GM19035 (cell line): ENCODE data around the gene CARD6.
"Not testable (repeated sequence)": the region's sequence is repeated elsewhere in the genome, so short reads cannot be mapped to it uniquely, and the experiment has no call there.

ENCODE experiments used
- ATAC-seq: cut with Tn5 transposase; IDR thresholded peaks from one replicate; pipeline ENCODE4 v1.9.1; 2021; ENCODE audit not compliant: unreplicated experiment

The CARD6 gene

DNA sequence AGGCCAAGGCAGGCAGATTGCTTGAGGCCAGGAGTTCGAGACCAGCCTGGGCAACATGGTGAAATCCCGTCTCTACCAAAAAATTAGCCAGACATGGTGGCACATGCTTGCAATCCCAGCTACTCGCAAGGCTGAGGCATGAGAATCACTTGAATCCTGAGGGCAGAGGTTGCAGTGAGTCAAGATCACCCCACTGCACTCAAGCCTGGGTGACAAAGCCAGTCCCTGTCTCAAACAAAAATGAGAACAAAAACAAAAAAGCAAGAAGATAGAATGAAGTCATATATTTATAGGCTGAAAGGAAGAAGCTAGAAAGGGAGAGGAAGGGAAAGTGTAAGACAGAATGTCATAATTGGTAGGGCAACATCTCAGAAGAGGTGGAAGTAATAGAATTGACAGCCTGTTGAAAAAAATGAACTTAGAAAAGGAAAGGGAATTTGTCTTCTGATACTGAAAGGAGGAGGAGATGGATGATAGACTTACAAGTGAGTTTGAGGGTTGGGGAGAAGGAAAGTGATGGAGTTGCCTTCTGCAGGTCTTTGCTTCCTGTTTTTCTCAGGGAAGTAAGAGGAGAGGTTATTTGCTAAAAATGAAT lies 32.2 kb downstream of the CARD6 start:
- ATAC-seq = no peak

DNA sequence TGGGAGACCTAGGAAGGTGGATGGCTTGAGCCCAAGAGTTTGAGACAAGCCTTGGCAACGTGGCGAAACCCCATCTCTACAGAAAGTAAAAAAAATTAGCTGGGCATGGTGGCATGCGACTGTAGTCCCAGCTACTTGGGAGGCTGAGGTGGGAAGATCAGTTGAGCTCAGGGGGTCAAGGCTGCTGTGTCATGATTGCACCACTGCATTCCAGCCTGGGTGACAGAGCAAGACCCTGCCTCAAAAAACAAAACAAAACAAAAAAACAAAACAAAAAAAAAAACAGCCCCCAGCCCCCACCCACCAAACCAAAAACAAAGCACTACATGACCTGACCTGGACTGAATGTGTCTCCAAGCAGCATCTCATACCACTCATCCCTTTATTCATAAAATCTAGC lies 34.8 kb downstream of the CARD6 start:
- no peak for ATAC-seq

DNA sequence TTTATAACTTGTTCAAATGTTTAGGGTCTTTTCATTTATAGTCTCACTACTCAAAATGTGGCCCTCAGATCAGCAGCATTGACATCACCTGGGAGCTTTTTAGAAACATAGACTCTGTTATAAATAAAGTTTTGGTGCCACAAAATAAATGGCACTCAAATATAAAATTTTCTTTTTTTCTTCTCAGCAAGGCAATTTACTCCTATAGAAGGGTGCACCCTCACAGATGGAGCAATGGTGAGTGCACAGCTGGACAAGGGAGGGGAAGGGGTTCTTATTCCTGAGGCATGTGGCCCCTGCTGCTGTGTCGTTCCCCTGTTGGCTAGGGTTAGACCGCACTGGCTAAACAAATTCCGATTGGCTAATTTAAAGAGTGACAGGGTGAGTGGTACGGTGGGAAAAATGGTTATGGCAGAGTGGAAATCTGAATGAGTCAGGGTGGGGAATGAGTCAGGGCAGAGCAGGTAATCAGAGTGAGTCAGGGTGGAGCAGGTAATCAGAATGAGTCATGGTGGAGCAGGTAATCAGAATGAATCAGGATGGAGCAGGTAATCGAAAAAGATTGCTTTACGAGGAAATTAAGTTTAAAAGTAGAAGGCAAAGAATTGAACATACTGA lies 36.3 kb downstream of the CARD6 start:
- no peak for ATAC-seq

DNA sequence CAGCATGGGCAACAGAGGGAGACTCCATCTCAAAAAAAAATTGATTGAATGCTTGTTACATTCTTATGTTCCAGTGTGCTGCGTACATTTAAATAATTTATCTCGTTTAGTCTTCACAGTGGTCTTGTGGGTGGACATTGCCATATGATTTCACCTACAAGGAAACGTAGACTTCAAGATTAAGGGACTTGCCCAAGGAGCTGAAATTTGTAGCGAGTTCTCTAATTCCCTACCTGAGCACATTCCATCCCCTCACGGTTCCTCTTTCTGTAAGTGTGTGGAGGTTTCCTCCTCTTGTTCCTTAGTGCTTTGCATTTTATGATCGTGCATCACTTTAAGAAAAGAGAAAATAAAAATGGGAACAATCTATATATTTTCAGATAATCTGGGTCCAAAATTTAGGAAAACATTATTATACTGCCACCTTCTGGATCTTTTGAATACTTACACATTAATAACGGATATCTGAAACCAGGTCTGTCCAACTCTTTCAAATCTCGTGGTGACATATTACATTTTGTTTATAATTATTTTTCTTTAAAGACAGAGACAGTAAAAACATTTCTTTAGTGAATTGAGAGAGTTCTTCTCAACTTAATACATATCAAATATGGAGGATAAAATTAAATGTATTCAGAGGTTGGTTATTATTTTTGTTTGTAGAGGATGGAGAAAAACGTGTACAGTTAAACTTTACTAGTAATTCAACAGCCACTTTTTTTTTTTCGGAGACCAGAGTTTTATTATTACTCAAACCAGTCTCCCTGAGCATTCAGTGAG lies 38.2 kb downstream of the CARD6 start:
- no peak for ATAC-seq

DNA sequence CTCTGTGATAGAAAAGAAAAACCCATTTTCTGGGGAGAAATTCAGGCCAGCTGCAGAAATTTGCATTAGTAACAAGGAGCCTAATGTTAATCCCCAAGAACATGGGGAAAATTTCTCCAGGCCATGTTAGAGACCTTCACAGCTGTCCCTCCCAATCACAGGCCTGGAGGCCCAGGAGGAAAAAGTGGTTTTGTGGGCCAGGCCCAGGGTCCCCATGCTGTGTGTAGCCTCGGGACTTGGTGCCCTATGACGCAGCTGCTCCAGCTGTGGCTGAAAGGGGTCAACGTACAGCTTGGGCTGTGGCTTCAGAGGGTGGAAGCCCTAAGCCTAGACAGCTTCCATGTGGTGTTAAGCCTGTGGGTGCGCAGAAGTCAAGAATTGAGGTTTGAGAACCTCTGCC lies 41.1 kb downstream of the CARD6 start:
- no peak for ATAC-seq

DNA sequence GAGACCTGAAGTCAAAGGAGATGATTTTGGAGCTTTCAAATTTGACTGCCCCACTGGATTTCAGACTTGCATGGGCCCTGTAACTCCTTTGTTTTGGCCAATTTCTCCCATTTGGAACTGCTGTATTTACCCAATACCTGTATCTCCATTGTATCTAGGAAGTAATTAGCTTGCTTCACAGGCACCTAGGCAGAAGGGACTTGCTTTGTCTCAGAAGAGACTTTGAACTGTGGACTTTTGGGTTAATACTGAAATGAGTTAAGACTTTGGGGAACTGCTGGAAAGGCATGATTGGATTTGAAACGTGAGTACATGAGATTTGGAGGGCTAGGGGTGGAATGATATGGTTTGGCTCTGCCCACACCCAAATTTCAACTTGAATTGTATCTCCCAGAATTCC lies 41.9 kb downstream of the CARD6 start:
- not testable (repeated sequence) for ATAC-seq

DNA sequence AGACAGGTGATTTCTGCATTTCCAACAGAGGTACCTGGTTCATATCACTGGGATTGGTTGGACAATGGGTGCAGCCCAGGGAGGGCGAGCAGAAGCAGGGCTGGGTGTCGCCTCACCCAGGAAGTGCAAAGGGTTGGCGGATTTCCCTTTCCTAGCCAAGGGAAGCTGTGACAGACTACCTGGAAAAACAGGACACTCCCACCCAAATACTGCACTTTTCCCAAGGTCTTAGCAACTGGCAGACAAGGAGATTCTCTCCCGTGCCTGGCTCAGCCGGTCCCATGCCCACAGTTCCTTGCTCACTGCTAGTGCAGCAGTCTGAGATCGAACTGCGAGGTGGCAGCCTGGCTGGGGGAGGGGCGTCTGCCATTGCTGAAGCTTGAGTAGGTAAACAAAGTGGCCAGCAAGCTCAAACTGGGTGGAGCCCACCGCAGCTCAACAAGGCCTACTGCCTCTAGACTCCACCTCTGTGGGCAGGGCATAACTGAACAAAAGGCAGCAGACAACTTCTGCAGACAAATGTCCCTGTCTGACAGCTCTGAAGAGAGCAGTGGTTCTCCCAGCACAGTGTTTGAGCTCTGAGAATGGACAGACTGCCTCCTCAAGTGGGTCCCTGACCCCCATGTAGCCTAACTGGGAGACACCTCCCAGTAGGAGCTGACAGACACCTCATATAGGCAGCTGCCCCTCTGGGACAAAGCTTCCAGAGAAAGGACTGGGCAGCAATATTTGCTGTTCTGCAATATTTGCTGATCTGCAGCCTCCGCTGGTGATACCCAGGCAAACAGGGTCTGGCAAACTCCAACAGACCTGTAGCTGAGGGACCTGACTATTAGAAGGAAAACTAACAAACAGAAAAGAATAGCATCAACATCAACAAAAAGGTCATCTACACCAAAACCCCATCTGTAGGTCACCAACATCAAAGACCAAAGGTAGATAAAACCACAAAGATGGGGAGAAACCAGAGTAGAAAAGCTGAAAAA lies 54.6 kb downstream of the CARD6 start:
- ATAC-seq = not testable (repeated sequence)

DNA sequence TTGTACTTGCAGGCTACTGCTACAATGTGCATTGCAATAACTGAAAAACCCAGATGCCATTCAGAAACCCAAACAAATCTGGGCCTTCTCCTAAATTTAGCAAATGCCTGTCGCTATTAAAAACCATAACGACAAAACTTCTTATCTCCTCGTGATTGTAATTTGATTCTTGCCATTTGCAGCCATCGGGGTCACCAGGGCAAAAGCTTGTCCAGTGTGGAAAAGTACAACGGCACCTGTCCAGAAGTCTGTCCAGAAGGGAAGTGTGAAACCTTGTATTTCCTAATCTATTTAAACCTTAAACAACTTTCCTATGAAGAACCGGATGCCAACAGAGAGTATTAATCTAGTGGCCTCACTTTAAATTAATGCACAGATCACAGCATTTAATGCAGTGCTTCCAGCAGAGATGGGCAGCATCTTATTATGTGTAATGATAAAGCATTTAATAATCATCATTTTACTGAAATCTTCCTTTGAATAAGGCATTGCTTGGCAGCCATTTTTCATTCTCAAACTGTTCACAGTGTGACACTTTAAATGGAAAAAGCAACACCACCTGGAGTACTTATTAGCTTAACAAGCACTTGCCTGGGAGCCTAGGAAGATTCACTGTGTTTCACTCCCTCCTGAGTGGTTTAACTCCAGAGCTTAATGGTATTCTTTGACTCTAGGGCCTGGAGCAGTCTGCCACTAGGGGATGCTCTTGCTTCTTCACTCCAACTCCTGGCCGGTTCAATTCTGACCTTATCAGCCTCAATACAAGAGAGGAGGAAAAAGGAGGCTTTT lies 63.2 kb downstream of the CARD6 start:
- ATAC-seq = peak; percentile 90

DNA sequence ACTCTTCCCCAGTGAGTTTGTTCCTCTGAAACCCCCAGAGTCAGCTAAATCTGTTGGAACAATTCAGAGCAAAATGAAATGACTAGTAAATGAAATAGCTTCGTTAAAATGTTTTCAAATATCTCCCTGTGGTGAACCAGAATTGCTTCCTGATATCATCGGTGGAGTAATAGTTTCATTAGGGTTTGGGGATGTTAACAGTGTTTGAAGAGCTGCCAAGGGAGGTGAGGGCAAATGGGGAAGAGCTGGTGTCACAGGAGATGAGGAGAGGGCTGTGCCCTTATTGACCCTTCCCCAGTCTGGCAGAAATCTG lies 63.8 kb downstream of the CARD6 start:
- no peak for ATAC-seq

DNA sequence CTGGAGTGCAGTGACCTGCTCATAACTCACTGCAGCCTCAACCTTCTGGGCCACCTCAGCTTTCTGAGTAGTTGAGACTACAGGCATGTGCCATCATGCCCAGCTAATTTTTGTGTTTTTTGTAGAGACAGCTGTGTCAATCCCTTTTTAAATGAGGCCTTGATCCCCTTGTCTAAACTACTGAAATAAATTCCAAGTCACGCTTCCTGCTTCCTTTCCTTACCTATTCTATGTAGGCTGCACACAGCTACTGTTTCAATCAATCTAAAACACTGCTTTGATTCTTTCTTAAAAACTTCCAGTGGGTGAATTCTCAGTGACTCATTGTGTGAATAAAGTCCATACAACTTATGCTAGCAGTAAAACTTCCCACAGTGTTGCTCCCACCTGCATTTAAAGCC lies 65.2 kb downstream of the CARD6 start:
- ATAC-seq = no peak

DNA sequence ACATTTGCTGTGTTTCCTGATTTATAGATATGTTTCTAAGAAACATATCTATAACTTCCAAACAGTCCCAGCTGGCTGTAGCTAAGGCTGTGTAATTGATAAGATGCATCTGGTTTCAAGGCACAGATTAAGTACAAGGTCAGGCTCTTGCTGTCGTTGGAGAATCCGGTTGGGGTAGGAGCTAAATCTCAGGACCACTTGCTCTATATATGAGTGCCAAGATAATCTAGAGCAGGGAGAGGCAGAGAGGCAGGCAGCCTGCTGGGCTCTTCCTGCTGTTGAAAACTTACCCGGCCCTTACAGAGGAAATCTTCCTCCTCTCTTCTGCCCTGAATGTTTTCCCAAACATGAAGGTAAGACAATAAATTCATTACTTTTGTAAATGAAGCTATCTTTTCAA lies 68.1 kb downstream of the CARD6 start, which contains the start of gene C7:
C7 (plus strand) TSS at position 234 of the 400 bp plus-strand sequence; CDS start at position 348, 114 bp downstream.
- no peak for ATAC-seq

DNA sequence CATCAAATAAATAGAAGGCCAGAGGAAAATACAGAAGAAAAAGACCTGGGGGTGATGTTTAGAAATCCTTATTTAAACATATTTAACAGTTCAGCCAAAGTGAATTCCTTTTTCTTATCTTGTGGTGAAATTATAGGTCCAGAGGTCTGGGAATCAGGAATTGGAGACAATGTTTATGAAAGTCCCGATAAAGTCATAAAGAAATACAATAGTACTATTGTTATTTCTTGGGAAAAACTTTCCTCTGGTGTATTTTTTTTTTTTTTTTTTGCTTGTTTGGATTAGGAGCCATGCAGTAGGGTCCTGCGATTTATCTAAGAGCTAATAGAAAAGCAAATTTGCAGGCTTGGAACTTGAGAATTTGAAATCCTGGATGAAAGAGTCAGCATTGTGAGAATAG lies 68.6 kb downstream of the CARD6 start:
- ATAC-seq = no peak
